Gastroesophageal sphincter (tissue), 4 donors: Measurements from ENCODE around the gene BBS12. TPM values are rescaled to one million over a fixed set of nuclear protein-coding genes. Genes with fewer than 3 reads are reported as not detected.

ENCODE experiments used
- ATAC-seq: fragments of 150-250 bp; one replicate; pipeline ENCODE4 v1.9.1; 2016; ENCODE audit warnings: mild to moderate bottlenecking, moderate library complexity
- H3K27ac ChIP-seq, 4 donors: fragments of 200-600 bp; sonication (generic) in 3 of 4; 1 replicate in 3 of 4; 2 replicates in 1 of 4; pipeline ENCODE4 v1.5.1; 2016 to 2019
- H3K27me3 ChIP-seq: fragments of 200-600 bp; sonication (generic); one replicate; pipeline ENCODE4 v1.5.1; 2019
- H3K36me3 ChIP-seq, 2 donors: fragments of 200-600 bp; sonication (generic); one replicate each; pipeline ENCODE4 v1.5.1; 2019; ENCODE audit warnings: control low read depth in 1 of 2
- H3K4me1 ChIP-seq, 3 donors: fragments of 200-600 bp; sonication (generic); 1 replicate in 2 of 3; 2 replicates in 1 of 3; pipeline ENCODE4 v1.5.1; 2016 to 2019; ENCODE audit warnings: control low read depth in 2 of 3
- H3K4me3 ChIP-seq, 2 donors: fragments of 200-600 bp; sonication (generic); one replicate each; pipeline ENCODE4 v1.5.1; 2019; ENCODE audit warnings: mild to moderate bottlenecking in 1 of 2, moderate library complexity in 1 of 2
- H3K9me3 ChIP-seq, 3 donors: fragments of 200-600 bp; sonication (generic); one replicate each; pipeline ENCODE4 v1.5.1; 2017 to 2019; ENCODE audit warnings: control low read depth in 2 of 3
- EP300 ChIP-seq: sonication (generic); formaldehyde crosslinking; IDR thresholded peaks from one replicate; pipeline ENCODE4 v1.6.1; 2017; ENCODE audit warnings: antibody characterized with exemption, mild to moderate bottlenecking
- POLR2A ChIP-seq, 2 donors: fragments of 450-650 bp; IDR thresholded peaks; one replicate each; pipeline ENCODE4 v1.6.1; 2017; ENCODE audit warnings: antibody characterized with exemption in 2 of 2, mild to moderate bottlenecking in 2 of 2, moderate library complexity in 1 of 2
- POLR2AphosphoS5 ChIP-seq: sonication (generic); formaldehyde crosslinking; IDR thresholded peaks from one replicate; pipeline ENCODE4 v1.6.1; 2017; ENCODE audit warnings: antibody characterized with exemption
- WGBS, 2 donors: methylation state at CpG; one replicate each; pipeline ENCODE4 v1.1.5; 2018; ENCODE audit warnings: low coverage in 1 of 2; 5-methylcytosine and 5-hydroxymethylcytosine counted together
- total RNA-seq, 4 donors: library from RNA; depleted of rRNA; stranded (reverse); fragments of >200 nt; gene quantifications; one replicate each; pipeline ENCODE4 v1.1.0, GENCODE V29; 2016
- TF ChIP-seq, protein P1 (sequence below), 4 experiments: fragments of 200-600 bp in 2 of 4; fragments of 450-650 bp in 2 of 4; sonication (generic) in 1 of 4; IDR thresholded peaks; one replicate each; pipeline ENCODE4 v1.5.1; 2017 to 2019; ENCODE audit warnings: antibody characterized with exemption in 4 of 4, mild to moderate bottlenecking in 2 of 4, moderate library complexity in 2 of 4

BBS12 gene
- total RNA-seq, 4 donors from 2014 or later = 4.7 to 7.3 (median 5.9) TPM

- TF ChIP-seq POLR2A (IDR thresholded peaks at IDR 0.05) (no peak), POLR2AphosphoS5 (no peak), EP300 (no peak)
- TF ChIP-seq, protein P1, sequence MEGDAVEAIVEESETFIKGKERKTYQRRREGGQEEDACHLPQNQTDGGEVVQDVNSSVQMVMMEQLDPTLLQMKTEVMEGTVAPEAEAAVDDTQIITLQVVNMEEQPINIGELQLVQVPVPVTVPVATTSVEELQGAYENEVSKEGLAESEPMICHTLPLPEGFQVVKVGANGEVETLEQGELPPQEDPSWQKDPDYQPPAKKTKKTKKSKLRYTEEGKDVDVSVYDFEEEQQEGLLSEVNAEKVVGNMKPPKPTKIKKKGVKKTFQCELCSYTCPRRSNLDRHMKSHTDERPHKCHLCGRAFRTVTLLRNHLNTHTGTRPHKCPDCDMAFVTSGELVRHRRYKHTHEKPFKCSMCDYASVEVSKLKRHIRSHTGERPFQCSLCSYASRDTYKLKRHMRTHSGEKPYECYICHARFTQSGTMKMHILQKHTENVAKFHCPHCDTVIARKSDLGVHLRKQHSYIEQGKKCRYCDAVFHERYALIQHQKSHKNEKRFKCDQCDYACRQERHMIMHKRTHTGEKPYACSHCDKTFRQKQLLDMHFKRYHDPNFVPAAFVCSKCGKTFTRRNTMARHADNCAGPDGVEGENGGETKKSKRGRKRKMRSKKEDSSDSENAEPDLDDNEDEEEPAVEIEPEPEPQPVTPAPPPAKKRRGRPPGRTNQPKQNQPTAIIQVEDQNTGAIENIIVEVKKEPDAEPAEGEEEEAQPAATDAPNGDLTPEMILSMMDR (IDR thresholded peaks at IDR 0.05) = no peak
- no peaks in the 10 kb centered on the region for H3K27me3 ChIP-seq
- WGBS, 2 donors = 50 to 55% methylated on average over 1 of the region's 1 CpG
- peak; percentile 76 for ATAC-seq
- no peaks in the 10 kb centered on the region for H3K9me3 ChIP-seq
- H3K4me1 ChIP-seq = no peaks in the 10 kb centered on the region
- peaks cover 5 to 24% of the 10 kb centered on the region in 2 donors for H3K36me3 ChIP-seq
- no peak overlapping the region for H3K4me3 ChIP-seq
- H3K27ac ChIP-seq = no peak overlapping the region
Observed at GRCh38 chr4:122744229-122744628, 11.7 kb downstream of the BBS12 start.

- H3K36me3 ChIP-seq = peaks cover 5 to 24% of the 10 kb centered on the region in 2 donors
- no peak for TF ChIP-seq POLR2AphosphoS5
- no peak for TF ChIP-seq POLR2A (IDR thresholded peaks at IDR 0.05)
- no peak for TF ChIP-seq EP300
- TF ChIP-seq, protein P1 (IDR thresholded peaks at IDR 0.05) = no peak
- no peaks in the 10 kb centered on the region for H3K9me3 ChIP-seq
- no peaks in the 10 kb centered on the region for H3K4me1 ChIP-seq
- no peak overlapping the region for H3K27ac ChIP-seq
- ATAC-seq = no peak
- WGBS, 2 donors = 83 to 86% methylated on average over 1 to 2 of the region's 2 CpGs
- H3K27me3 ChIP-seq = no peaks in the 10 kb centered on the region
- no peak overlapping the region for H3K4me3 ChIP-seq
Observed at GRCh38 chr4:122746485-122746965, 14.0 kb downstream of the BBS12 start.

- WGBS, 2 donors = 25 to 67% methylated on average over 1 of the region's 1 CpG
- Histone ChIP-seq H3K9me3 (no peaks in the 10 kb centered on the region), H3K36me3 (peaks cover 4 to 18% of the 10 kb centered on the region in 2 donors), H3K27ac (no peak overlapping the region), H3K27me3 (no peaks in the 10 kb centered on the region), H3K4me1 (no peaks in the 10 kb centered on the region), H3K4me3 (no peak overlapping the region)
- ATAC-seq = no peak
- TF ChIP-seq EP300 (no peak), POLR2A (IDR thresholded peaks at IDR 0.05) (no peak), POLR2AphosphoS5 (no peak)
- TF ChIP-seq, protein P1 (IDR thresholded peaks at IDR 0.05) = no peak
Observed at GRCh38 chr4:122747068-122747467, 14.6 kb downstream of the BBS12 start.

DNA sequence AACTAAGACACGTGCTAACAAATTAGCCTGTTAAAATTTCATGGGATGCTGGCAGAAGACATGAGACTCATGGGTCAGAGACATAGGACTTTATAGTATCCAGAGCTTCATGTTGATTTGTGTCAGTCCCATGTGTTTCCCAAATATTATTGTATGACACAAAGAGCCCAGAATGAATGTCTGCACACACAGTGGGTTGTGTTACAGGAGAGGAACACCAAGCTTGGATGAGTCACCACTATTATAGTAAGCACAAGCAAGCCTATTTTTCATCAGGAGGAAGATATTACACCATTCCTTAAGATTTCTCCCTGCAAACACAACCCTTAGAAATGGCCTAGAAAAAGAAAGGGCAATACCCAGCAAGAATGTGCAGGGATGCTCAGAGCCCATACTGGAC lies 15.4 kb downstream of the BBS12 start:
- WGBS, 2 donors = 75 to 100% methylated on average over 1 of the region's 1 CpG
- no peaks in the 10 kb centered on the region for H3K9me3 ChIP-seq
- no peak overlapping the region for H3K4me3 ChIP-seq
- H3K27me3 ChIP-seq = no peaks in the 10 kb centered on the region
- no peak overlapping the region for H3K27ac ChIP-seq
- TF ChIP-seq EP300 = no peak
- TF ChIP-seq POLR2AphosphoS5 = no peak
- TF ChIP-seq, protein P1 (IDR thresholded peaks at IDR 0.05) = no peak
- TF ChIP-seq POLR2A (IDR thresholded peaks at IDR 0.05) = no peak
- no peak for ATAC-seq
- H3K4me1 ChIP-seq = no peaks in the 10 kb centered on the region
- peaks cover 0 to 10% of the 10 kb centered on the region in 2 donors for H3K36me3 ChIP-seq

DNA sequence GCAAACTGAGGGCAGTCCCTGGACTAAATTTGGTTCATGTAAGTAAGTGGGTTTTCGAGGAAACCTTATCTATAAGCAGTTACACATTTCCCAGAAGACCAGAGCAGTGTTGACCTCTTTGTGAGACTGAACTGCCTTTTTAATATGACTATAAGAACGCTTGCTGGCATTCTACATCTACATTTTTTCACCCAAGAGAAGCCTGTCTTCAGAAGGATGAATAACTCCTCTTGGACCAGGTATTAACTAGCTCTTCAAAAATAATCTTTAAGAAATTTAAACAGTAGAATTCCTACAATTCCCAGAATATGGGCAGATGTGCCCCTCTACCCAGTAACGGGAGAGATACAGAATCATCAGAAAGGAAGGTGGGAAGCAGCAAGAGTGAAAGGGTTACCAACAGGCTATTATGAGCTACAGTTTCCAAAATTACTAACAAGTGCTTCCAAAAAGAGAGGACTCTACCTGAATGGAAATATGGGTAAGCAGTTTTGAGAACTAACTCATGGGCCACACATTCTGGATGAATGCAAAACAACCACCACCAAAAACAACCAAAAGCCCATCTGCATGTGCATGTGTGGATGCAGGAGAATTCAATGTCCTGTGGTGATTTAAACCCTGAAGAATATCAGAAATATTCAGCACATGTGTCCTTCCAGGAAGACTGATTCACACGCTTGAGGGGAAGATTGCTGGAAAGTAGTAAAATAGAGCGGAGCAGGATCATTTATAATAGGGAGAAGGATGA lies 17.4 kb downstream of the BBS12 start:
- ATAC-seq = no peak

More for the DNA sequence above, 17.4 kb downstream of the BBS12 start:
- no peak overlapping the region for H3K27ac ChIP-seq
- no peak for TF ChIP-seq POLR2A (IDR thresholded peaks at IDR 0.05)
- no peak for TF ChIP-seq EP300
- TF ChIP-seq, protein P1 (IDR thresholded peaks at IDR 0.05) = no peak
- TF ChIP-seq POLR2AphosphoS5 = no peak
- no peaks in the 10 kb centered on the region for H3K4me1 ChIP-seq
- no peaks in the 10 kb centered on the region for H3K27me3 ChIP-seq
- no peak overlapping the region for H3K4me3 ChIP-seq
- no peaks in the 10 kb centered on the region for H3K9me3 ChIP-seq
- WGBS, 2 donors = 71 to 82% methylated on average over 4 to 5 of the region's 5 CpGs
- H3K36me3 ChIP-seq = no peaks in the 10 kb centered on the region
